Gastrocnemius medialis (tissue), 4 donors: Measurements from ENCODE around the gene DHCR24.

Source experiments
- POLR2A ChIP-seq, 2 donors: fragments of 450-650 bp; IDR thresholded peaks; one replicate each; pipeline ENCODE4 v1.6.1; 2017; ENCODE audit warnings: antibody characterized with exemption in 2 of 2, mild to moderate bottlenecking in 2 of 2, moderate library complexity in 2 of 2
- TF ChIP-seq, protein P1 (sequence below), 5 experiments: fragments of 450-650 bp in 3 of 5; fragments of 200-600 bp in 2 of 5; sonication (generic) in 2 of 5; IDR thresholded peaks in 4 of 5; conservative IDR thresholded peaks in 1 of 5; 1 replicate in 4 of 5; 2 replicates in 1 of 5; pipeline ENCODE4 v1.5.1; 2016 to 2019; ENCODE audit warnings: antibody characterized with exemption in 5 of 5, mild to moderate bottlenecking in 3 of 5, moderate library complexity in 3 of 5

DNA sequence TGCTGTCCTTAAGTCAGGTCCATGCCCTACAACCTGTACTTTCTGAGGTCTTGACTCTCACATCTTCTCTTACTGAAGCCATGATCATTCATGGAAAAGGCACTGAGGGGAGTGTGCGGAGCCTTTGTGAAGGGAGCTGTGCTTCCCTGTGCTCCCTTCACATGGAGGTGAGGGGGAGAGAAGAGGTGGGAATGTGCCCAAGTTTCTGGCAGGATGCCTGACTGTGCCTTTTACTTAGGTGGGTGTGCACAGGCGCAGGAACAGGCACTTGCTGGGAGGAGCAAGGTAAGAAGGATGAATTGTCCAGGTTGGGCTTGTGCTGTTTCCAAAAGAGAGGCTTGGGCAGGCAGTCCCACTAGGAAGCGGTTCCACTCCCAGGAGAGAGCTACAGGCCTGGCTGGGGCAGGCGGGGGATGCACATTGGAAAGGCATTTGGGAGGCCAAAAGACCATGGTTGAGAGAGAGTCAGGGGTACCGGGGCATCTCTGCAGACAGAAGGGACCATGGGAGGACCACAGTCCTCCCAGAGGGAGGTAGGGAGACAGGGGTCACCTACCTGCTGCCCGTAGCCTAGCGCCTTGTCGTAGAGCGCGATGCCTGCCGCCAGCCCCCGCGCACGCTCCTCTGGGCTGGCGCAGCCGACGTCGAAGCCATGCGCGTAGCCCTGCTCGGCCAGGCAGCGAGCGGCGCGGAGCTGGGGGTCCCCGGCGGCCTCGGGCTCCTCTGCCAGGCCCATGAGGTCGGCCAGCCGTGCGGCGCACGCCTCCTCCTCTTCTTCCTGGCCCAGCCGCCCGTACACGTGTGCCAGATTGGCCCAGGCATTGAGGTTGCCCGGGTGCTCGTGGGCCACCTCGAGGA lies 86.7 kb downstream of the DHCR24 start:
- TF ChIP-seq, protein P1, sequence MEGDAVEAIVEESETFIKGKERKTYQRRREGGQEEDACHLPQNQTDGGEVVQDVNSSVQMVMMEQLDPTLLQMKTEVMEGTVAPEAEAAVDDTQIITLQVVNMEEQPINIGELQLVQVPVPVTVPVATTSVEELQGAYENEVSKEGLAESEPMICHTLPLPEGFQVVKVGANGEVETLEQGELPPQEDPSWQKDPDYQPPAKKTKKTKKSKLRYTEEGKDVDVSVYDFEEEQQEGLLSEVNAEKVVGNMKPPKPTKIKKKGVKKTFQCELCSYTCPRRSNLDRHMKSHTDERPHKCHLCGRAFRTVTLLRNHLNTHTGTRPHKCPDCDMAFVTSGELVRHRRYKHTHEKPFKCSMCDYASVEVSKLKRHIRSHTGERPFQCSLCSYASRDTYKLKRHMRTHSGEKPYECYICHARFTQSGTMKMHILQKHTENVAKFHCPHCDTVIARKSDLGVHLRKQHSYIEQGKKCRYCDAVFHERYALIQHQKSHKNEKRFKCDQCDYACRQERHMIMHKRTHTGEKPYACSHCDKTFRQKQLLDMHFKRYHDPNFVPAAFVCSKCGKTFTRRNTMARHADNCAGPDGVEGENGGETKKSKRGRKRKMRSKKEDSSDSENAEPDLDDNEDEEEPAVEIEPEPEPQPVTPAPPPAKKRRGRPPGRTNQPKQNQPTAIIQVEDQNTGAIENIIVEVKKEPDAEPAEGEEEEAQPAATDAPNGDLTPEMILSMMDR (IDR thresholded peaks at IDR 0.05 in 4 of 5, conservative IDR thresholded peaks at IDR 0.05 in 1 of 5), result no peak
- TF ChIP-seq POLR2A (IDR thresholded peaks at IDR 0.05), result no peak
